ENCODE data around the gene TRIM2. TPM values are rescaled to one million over a fixed set of nuclear protein-coding genes. Genes with fewer than 3 reads are reported as not detected.

Gene TRIM2
- total RNA-seq, 4 donors from 2014 or later: 25.9 to 121 (median 45.6) TPM

DNA sequence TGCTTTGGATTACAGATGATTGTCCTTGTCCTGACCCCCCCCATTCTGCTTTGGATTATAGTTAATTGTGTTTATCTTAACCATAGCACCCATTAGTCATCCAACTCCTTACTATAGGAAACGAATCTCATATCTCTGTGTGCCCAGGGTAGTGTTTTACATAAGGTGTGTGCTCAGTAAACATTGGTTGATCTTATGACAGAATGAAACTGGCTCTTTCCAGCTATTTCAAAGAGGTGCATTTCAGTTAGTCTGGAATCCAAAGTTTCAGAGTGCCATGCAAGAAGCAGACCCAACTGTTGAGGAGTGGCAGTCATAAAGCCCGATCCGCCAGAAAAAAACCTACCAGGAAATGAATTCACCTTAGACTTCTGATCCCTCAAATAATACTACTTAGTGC lies 14.7 kb downstream of the TRIM2 start:
- no peak for DNase-seq
- Histone ChIP-seq H3K4me1 (no peaks in the 10 kb centered on the region), H3K9me3 (no peaks in the 10 kb centered on the region), H3K36me3 (no peaks in the 10 kb centered on the region), H3K4me3 (no peak overlapping the region), H3K27ac (no peak overlapping the region), H3K27me3 (no peaks in the 10 kb centered on the region)
- intact Hi-C loops (cut with DNase I; ENCODE audit: low total_unique reads): no loop called here
- TF ChIP-seq, protein P1, sequence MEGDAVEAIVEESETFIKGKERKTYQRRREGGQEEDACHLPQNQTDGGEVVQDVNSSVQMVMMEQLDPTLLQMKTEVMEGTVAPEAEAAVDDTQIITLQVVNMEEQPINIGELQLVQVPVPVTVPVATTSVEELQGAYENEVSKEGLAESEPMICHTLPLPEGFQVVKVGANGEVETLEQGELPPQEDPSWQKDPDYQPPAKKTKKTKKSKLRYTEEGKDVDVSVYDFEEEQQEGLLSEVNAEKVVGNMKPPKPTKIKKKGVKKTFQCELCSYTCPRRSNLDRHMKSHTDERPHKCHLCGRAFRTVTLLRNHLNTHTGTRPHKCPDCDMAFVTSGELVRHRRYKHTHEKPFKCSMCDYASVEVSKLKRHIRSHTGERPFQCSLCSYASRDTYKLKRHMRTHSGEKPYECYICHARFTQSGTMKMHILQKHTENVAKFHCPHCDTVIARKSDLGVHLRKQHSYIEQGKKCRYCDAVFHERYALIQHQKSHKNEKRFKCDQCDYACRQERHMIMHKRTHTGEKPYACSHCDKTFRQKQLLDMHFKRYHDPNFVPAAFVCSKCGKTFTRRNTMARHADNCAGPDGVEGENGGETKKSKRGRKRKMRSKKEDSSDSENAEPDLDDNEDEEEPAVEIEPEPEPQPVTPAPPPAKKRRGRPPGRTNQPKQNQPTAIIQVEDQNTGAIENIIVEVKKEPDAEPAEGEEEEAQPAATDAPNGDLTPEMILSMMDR (IDR thresholded peaks at IDR 0.05): no peak
- TF ChIP-seq POLR2A (IDR thresholded peaks at IDR 0.05): no peak

DNA sequence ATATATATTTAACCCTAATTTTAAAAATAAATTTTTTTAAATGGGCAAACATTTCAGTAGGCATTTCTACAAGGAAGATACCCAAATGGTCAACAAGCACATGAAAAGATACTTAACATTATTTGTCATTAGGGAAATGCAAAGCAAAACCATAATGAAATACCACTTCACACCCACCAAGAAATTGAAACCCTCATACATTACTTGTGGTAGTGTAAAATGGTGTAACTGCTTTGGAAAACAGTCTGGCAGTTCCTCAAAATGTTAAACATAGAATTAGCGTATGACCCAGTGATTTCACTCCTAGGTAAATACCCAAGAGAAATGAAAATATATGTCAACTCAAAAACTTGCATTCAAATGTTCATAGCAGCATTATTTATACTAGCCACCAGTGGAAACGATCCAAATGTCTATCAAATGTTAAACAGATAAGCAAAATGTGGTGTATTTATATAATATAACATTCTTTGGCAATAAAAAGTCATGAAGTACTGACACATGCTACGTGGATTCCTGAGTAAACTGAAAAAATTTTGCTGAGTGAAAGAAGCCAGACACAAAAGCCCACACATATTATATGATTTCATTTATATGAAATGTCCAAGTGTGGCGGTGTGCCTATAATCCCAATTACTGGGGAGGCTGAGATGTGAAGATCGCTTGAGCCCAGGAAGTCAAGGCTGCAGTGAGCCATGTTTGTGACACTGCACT lies 16.6 kb downstream of the TRIM2 start:
- TF ChIP-seq, protein P1 (IDR thresholded peaks at IDR 0.05): no peak
- no peak for TF ChIP-seq POLR2A (IDR thresholded peaks at IDR 0.05)
- Histone ChIP-seq H3K27me3 (no peaks in the 10 kb centered on the region), H3K4me3 (no peak overlapping the region), H3K4me1 (peaks cover 0 to 8% of the 10 kb centered on the region in 2 donors), H3K36me3 (no peaks in the 10 kb centered on the region), H3K9me3 (no peaks in the 10 kb centered on the region), H3K27ac (no peak overlapping the region)
- intact Hi-C loops (cut with DNase I; ENCODE audit: low total_unique reads): no loop called here
- DNase-seq: no peak

DNA sequence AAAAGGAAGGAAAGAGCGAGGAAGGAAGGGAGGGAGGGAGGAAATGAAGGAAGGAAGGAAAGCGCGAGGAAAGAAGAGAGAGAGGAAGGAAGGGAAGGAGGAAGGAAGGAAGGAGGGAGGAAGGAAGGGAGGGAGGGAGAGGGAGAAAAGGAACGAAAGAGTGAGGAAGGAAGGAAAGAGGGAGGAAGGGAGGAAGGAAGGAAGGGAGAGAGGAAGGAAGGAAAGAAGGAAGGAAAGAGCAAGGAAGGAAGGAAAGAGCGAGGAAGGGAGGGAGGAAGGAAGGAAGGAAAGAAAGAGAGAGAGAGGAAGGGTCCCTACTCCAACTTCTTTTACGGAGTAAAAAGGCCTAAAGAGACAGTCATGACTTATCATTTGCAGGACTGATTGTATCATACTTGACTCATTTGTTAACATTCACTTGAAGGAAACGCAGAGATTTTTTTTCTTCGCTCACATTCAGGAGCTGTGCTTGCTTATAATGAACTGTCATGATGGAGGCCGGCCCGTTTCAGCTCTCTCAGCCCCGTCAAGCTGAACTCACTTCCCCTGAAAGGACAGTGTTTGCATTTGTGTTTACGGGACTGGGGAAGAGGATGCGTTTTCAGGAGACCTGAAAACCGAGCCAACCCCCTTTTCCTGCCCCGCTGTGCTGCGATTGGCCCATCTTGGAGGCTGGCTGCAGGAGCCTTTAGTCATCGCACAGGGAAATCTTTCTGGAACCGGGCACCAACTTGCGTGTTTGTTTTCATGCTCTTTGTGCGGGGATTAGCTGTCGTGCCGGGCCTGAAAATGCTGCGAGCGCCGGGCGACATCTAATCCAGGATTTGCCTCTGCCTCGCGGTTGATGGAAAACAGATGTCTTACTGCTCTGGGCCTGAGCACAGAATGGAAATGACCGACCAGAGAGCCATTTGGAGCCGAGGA lies 17.8 kb downstream of the TRIM2 start:
- TF ChIP-seq, protein P1 (IDR thresholded peaks at IDR 0.05): no peak
- TF ChIP-seq POLR2A (IDR thresholded peaks at IDR 0.05): peak in 1 of 2 donors; percentile 35
- peak overlapping the region; percentile 68 for H3K4me3 ChIP-seq

DNA sequence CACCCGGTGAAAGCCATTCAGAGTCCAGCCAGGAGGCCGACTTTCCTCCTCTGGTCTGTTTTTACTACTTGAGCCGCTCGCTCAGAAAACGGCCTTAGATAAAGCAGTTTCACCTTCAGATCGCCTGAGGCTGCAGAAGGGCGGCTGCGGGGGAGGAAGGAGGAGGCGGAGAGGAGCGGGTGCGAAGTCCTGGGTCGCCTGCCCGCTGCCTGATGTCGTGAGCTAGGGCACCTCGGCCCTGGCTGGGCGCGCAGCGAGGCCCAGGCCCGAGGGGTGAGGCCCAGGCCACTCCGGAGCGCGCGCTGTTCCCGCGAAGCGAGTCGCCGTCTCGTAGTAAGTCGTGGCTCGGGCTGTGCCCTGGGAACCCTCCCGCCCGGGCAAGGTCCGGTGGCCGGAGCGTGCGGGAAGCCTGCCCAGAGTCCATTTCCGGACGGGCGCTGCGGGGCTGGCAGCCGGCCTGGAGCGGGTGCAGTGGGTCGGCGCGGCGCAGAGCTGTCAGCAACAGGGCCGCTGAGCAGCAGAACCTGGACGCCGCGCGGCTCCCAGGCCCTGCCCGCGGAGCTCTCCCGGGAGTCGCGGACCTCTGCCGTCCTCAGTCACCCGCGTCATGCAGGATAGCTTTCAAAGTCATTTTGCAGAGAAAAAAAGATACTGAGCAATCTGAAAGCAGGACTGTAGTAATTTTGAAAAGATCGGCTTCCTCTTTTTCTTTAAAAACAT lies 18.6 kb downstream of the TRIM2 start:
- no peaks in the 10 kb centered on the region for H3K27me3 ChIP-seq
- TF ChIP-seq, protein P1 (IDR thresholded peaks at IDR 0.05): no peak
- TF ChIP-seq POLR2A (IDR thresholded peaks at IDR 0.05): peak in 1 of 2 donors; percentile 18
- no peaks in the 10 kb centered on the region for H3K36me3 ChIP-seq
- DNase-seq: peak; percentile 41 to 48
- H3K9me3 ChIP-seq: no peaks in the 10 kb centered on the region
- peak overlapping the region; percentile 68 for H3K4me3 ChIP-seq
- H3K4me1 ChIP-seq: peaks cover 0 to 11% of the 10 kb centered on the region in 2 donors
- H3K27ac ChIP-seq: peak overlapping the region; percentile 94
- intact Hi-C loops (cut with DNase I; ENCODE audit: low total_unique reads): no loop called here

More for the DNA sequence above, 17.8 kb downstream of the TRIM2 start:
- Histone ChIP-seq H3K27ac (peak overlapping the region; percentile 94), H3K27me3 (no peaks in the 10 kb centered on the region), H3K4me1 (peaks cover 0 to 11% of the 10 kb centered on the region in 2 donors), H3K9me3 (no peaks in the 10 kb centered on the region), H3K36me3 (no peaks in the 10 kb centered on the region)
- peak; percentile 73 to 74 for DNase-seq
- intact Hi-C loops (cut with DNase I; ENCODE audit: low total_unique reads): no loop called here

All from uterus (tissue), 4 donors.